Suprapubic skin (tissue), 4 donors: Measurements from ENCODE around the gene ELL3. TPM values are rescaled to one million over a fixed set of nuclear protein-coding genes. Genes with fewer than 3 reads are reported as not detected.
"Not testable (repeated sequence)": the region's sequence is repeated elsewhere in the genome, so short reads cannot be mapped to it uniquely, and the experiment has no call there.

ENCODE experiments used
- DNase-seq, 2 donors: peaks; one replicate each; pipeline ENCODE4 v3.0.0-alpha.2; 2019; ENCODE audit warnings: low spot score in 2 of 2
- H3K27ac ChIP-seq: fragments of 200-600 bp; sonication (generic); one replicate; pipeline ENCODE4 v1.5.1; 2019
- H3K27me3 ChIP-seq: fragments of 200-600 bp; sonication (generic); one replicate; pipeline ENCODE4 v1.5.1; 2019
- H3K36me3 ChIP-seq: fragments of 200-600 bp; sonication (generic); one replicate; pipeline ENCODE4 v1.5.1; 2019
- H3K4me1 ChIP-seq: fragments of 200-600 bp; sonication (generic); one replicate; pipeline ENCODE4 v1.5.1; 2019
- H3K4me3 ChIP-seq: fragments of 200-600 bp; sonication (generic); one replicate; pipeline ENCODE4 v1.5.1; 2019; ENCODE audit warnings: mild to moderate bottlenecking
- H3K9me3 ChIP-seq: fragments of 200-600 bp; sonication (generic); one replicate; pipeline ENCODE4 v1.5.1; 2019
- EP300 ChIP-seq: sonication (generic); formaldehyde crosslinking; IDR thresholded peaks from one replicate; pipeline ENCODE4 v1.6.1; 2017; ENCODE audit warnings: antibody characterized with exemption
- POLR2A ChIP-seq, 2 donors: fragments of 450-650 bp; IDR thresholded peaks; one replicate each; pipeline ENCODE4 v1.6.1; 2017; ENCODE audit warnings: antibody characterized with exemption in 2 of 2, mild to moderate bottlenecking in 2 of 2, moderate library complexity in 2 of 2
- POLR2AphosphoS5 ChIP-seq, 3 donors: sonication (generic); formaldehyde crosslinking; IDR thresholded peaks; one replicate each; pipeline ENCODE4 v1.6.1; 2017; ENCODE audit warnings: antibody characterized with exemption in 3 of 3
- whole genome bisulfite sequencing: methylation state at CpG from one replicate; pipeline ENCODE4 v1.1.5; 2018; 5-methylcytosine and 5-hydroxymethylcytosine counted together
- total RNA-seq, 4 donors: library from RNA; depleted of rRNA; stranded (reverse); fragments of >200 nt; gene quantifications; one replicate each; pipeline ENCODE4 v1.1.0, GENCODE V29; 2016
- TF ChIP-seq, protein P1 (sequence below), 2 donors: fragments of 200-600 bp in 1 of 2; fragments of 450-650 bp in 1 of 2; sonication (generic) in 1 of 2; IDR thresholded peaks; one replicate each; pipeline ENCODE4 v1.5.1; 2016 to 2019; ENCODE audit warnings: antibody characterized with exemption in 2 of 2, mild to moderate bottlenecking in 1 of 2, moderate library complexity in 1 of 2

ELL3 gene
- total RNA-seq, 4 donors from 2014 or later, result 50.7 to 100 (median 65.9) TPM

GRCh38 chr15:43808960-43809678 is 32.4 kb upstream of the ELL3 start:
- Histone ChIP-seq H3K9me3 (no peaks in the 10 kb centered on the region), H3K27ac (no peak overlapping the region), H3K4me1 (no peaks in the 10 kb centered on the region), H3K27me3 (no peaks in the 10 kb centered on the region), H3K36me3 (peaks cover 100% of the 10 kb centered on the region), H3K4me3 (no peak overlapping the region)
- no peak for DNase-seq
- TF ChIP-seq EP300, result no peak
- TF ChIP-seq, protein P1, sequence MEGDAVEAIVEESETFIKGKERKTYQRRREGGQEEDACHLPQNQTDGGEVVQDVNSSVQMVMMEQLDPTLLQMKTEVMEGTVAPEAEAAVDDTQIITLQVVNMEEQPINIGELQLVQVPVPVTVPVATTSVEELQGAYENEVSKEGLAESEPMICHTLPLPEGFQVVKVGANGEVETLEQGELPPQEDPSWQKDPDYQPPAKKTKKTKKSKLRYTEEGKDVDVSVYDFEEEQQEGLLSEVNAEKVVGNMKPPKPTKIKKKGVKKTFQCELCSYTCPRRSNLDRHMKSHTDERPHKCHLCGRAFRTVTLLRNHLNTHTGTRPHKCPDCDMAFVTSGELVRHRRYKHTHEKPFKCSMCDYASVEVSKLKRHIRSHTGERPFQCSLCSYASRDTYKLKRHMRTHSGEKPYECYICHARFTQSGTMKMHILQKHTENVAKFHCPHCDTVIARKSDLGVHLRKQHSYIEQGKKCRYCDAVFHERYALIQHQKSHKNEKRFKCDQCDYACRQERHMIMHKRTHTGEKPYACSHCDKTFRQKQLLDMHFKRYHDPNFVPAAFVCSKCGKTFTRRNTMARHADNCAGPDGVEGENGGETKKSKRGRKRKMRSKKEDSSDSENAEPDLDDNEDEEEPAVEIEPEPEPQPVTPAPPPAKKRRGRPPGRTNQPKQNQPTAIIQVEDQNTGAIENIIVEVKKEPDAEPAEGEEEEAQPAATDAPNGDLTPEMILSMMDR (IDR thresholded peaks at IDR 0.05), result no peak
- TF ChIP-seq POLR2AphosphoS5 (IDR thresholded peaks at IDR 0.05), result no peak
- TF ChIP-seq POLR2A (IDR thresholded peaks at IDR 0.05), result no peak
- 88% methylated on average over 6 of the region's 6 CpGs for WGBS

- Histone ChIP-seq H3K4me3 (no peak overlapping the region), H3K9me3 (no peaks in the 10 kb centered on the region), H3K27me3 (no peaks in the 10 kb centered on the region), H3K27ac (no peak overlapping the region), H3K4me1 (no peaks in the 10 kb centered on the region), H3K36me3 (peaks cover 98% of the 10 kb centered on the region)
- TF ChIP-seq EP300 (no peak), POLR2A (IDR thresholded peaks at IDR 0.05) (no peak)
- no peak for DNase-seq
- WGBS, result 95% methylated on average over 5 of the region's 5 CpGs
These were observed 31.7 kb upstream of the ELL3 start for GRCh38 chr15:43808435-43808950.

DNA sequence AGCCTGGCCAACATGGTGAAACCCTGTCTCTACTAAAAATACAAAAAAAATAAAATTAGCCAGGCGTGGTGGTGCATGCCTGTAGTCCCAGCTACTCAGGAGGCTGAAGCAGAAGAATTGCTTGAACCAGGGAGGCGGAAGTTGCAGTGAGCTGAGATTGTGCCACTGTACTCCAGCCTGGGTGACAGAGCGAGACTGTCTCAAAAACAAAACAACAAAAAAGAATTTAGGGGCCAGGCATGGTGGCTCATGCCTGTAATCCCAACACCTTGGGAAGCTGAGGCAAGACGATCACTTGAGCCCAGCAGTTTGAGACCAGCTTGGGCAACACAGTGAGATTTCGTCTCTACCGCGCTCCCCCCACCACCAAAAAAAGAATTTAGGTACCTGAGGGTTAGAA is 25.9 kb upstream of the ELL3 start:
- H3K4me3 ChIP-seq, H3K9me3 ChIP-seq, H3K27ac ChIP-seq, DNase-seq, H3K27me3 ChIP-seq: not testable (repeated sequence)
- 94% methylated on average over 7 of the region's 7 CpGs for WGBS
- peaks cover 70% of the 10 kb centered on the region for H3K36me3 ChIP-seq
- H3K4me1 ChIP-seq, result peaks cover 36% of the 10 kb centered on the region

GRCh38 chr15:43800286-43801141 is 23.7 kb upstream of the ELL3 start, which contains the start of gene HYPK:
Gene HYPK (plus strand): TSS chr15:43800599. CDS start chr15:43800623, 24 bp downstream.
- Histone ChIP-seq H3K27me3 (no peaks in the 10 kb centered on the region), H3K9me3 (no peaks in the 10 kb centered on the region), H3K36me3 (peaks cover 62% of the 10 kb centered on the region), H3K27ac (peak within 1 kb of the TSS; percentile 85), H3K4me1 (peaks cover 48% of the 10 kb centered on the region), H3K4me3 (peak within 1 kb of the TSS; percentile 71)
- WGBS, result 9% methylated on average over 44 of the region's 44 CpGs
- TF ChIP-seq, protein P1 (IDR thresholded peaks at IDR 0.05), result no peak
- peak in 2 of 3 donors; percentile 41 to 77 for TF ChIP-seq POLR2AphosphoS5 (IDR thresholded peaks at IDR 0.05)
- TF ChIP-seq POLR2A (IDR thresholded peaks at IDR 0.05), result peak; percentile 26 to 70
- no peak for TF ChIP-seq EP300
- peak; percentile 97 to 98 for DNase-seq

- 82% methylated on average over 7 of the region's 8 CpGs for WGBS
These were observed 23.1 kb upstream of the ELL3 start, which contains the start of gene SERINC4 for GRCh38 chr15:43799945-43800285. Gene SERINC4 (minus strand): TSS chr15:43800220. CDS start chr15:43799986, 234 bp downstream.

More at GRCh38 chr15:43799945-43800285, 23.1 kb upstream of the ELL3 start, which contains the start of gene SERINC4:
- H3K36me3 ChIP-seq, result peaks cover 62% of the 10 kb centered on the region
- no peak for DNase-seq
- no peaks in the 10 kb centered on the region for H3K27me3 ChIP-seq
- H3K4me3 ChIP-seq, result peak within 1 kb of the TSS; percentile 71
- H3K27ac ChIP-seq, result peak within 1 kb of the TSS; percentile 85
- no peak for TF ChIP-seq POLR2A (IDR thresholded peaks at IDR 0.05)
- TF ChIP-seq POLR2AphosphoS5 (IDR thresholded peaks at IDR 0.05), result no peak
- TF ChIP-seq EP300, result no peak
- TF ChIP-seq, protein P1 (IDR thresholded peaks at IDR 0.05), result no peak
- H3K9me3 ChIP-seq, result no peaks in the 10 kb centered on the region
- H3K4me1 ChIP-seq, result peaks cover 54% of the 10 kb centered on the region
